Activated CD8-positive, alpha-beta memory T cell treated with anti-CD3 and anti-CD28 coated beads for 4 hours (primary cell): ENCODE data around the gene ZNF511.
A peak's percentile ranks its signal among the peaks of the same experiment; 100 is the strongest.

Experiments used
- DNase-seq, 2 donors: peaks; one replicate each; pipeline ENCODE4 v3.0.0-alpha.2; 2020; ENCODE audit warnings: low read depth in 2 of 2

ZNF511 gene

GRCh38 chr10:133274751-133275683, 33.7 kb upstream of the ZNF511 start:
- DNase-seq: peak; percentile 71 to 72

GRCh38 chr10:133275684-133276092, 33.0 kb upstream of the ZNF511 start:
- DNase-seq: no peak

GRCh38 chr10:133276100-133276434, 32.6 kb upstream of the ZNF511 start:
- no peak for DNase-seq

- DNase-seq: no peak
These were observed 32.1 kb upstream of the ZNF511 start, which contains the start of gene ADAM8 for GRCh38 chr10:133276435-133277201. Gene ADAM8, minus strand, starts transcription at chr10:133276868. Its CDS starts 51 bp downstream, at chr10:133276817.

- DNase-seq: no peak
These were observed 31.3 kb upstream of the ZNF511 start for GRCh38 chr10:133277277-133277992.

GRCh38 chr10:133277993-133278576, 30.6 kb upstream of the ZNF511 start:
- DNase-seq: no peak

- DNase-seq: peak in 1 of 2 donors; percentile 53
These were observed 30.0 kb upstream of the ZNF511 start for GRCh38 chr10:133278577-133279265.

GRCh38 chr10:133279326-133280226, 29.1 kb upstream of the ZNF511 start:
- DNase-seq: no peak

GRCh38 chr10:133280391-133281059, 28.2 kb upstream of the ZNF511 start:
- DNase-seq: no peak

- no peak for DNase-seq
These were observed 27.6 kb upstream of the ZNF511 start for GRCh38 chr10:133281084-133281483.

- no peak for DNase-seq
These were observed 26.9 kb upstream of the ZNF511 start for GRCh38 chr10:133281628-133282372.

GRCh38 chr10:133282846-133283390, 25.8 kb upstream of the ZNF511 start:
- no peak for DNase-seq

- no peak for DNase-seq
These were observed 24.8 kb upstream of the ZNF511 start for GRCh38 chr10:133283931-133284330.

- no peak for DNase-seq
These were observed 23.5 kb upstream of the ZNF511 start for GRCh38 chr10:133285217-133285616.

- no peak for DNase-seq
These were observed 22.3 kb upstream of the ZNF511 start for GRCh38 chr10:133286366-133286765.

GRCh38 chr10:133287832-133288500, 20.7 kb upstream of the ZNF511 start:
- DNase-seq: no peak

GRCh38 chr10:133289761-133290160, 19.0 kb upstream of the ZNF511 start:
- no peak for DNase-seq
